GM12878 (cell line): ENCODE measurements around the gene SPINK14.

Experiments
- CTCF ChIP-seq, 3 experiments: IDR thresholded peaks in 2 of 3; conservative IDR thresholded peaks in 1 of 3; 2 replicates each; pipeline ENCODE4 v1.5.1; 2011; ENCODE audit warnings: low read depth in 3 of 3, low read length in 3 of 3, mild to moderate bottlenecking in 3 of 3, control low read depth in 2 of 3, moderate library complexity in 2 of 3, inconsistent platforms in 1 of 3, mixed read lengths in 1 of 3; ENCODE audit not compliant: control insufficient read depth in 2 of 3, insufficient read depth in 1 of 3; ENCODE audit errors: extremely low read depth in 1 of 3
- TF ChIP-seq, protein P1 (sequence below): IDR thresholded peaks from 2 replicates; pipeline ENCODE4 v1.6.1; 2011; ENCODE audit warnings: low read depth, low read length, improper control_type of control experiment, borderline replicate concordance

GRCh38 chr5:148156609-148157008 lies 11.7 kb upstream of the SPINK14 start:
- TF ChIP-seq, protein P1, sequence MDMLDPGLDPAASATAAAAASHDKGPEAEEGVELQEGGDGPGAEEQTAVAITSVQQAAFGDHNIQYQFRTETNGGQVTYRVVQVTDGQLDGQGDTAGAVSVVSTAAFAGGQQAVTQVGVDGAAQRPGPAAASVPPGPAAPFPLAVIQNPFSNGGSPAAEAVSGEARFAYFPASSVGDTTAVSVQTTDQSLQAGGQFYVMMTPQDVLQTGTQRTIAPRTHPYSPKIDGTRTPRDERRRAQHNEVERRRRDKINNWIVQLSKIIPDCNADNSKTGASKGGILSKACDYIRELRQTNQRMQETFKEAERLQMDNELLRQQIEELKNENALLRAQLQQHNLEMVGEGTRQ: no peak
- TF ChIP-seq CTCF (IDR thresholded peaks at IDR 0.05 in 2 of 3, conservative IDR thresholded peaks at IDR 0.05 in 1 of 3; ENCODE audit: control insufficient read depth in 2 of 3, extremely low read depth in 1 of 3, insufficient read depth in 1 of 3, low read depth in 3 of 3, low read length in 3 of 3): no peak
